ENCODE measurements around the gene ST8SIA1. TPM values are rescaled to one million over a fixed set of nuclear protein-coding genes. Genes with fewer than 3 reads are reported as not detected.

ST8SIA1 gene
- total and polyA plus RNA-seq, 2 of the 8 experiments (the other 6 are each of a cell fraction or from before 2014, with no cell fraction given), result 1.9 to 4.4 TPM

- FAIRE-seq, result no peak
- TF ChIP-seq ASH2L (IDR thresholded peaks at IDR 0.05; ENCODE audit: low read length) (no peak), SRF (IDR thresholded peaks at IDR 0.05; ENCODE audit: low read depth, low read length) (no peak), NRF1 (IDR thresholded peaks at IDR 0.05; ENCODE audit: low read depth, low read length) (no peak), NANOG (IDR thresholded peaks at IDR 0.05; ENCODE audit: insufficient read depth, low read depth, low read length, poor library complexity, severe bottlenecking) (no peak)
These were observed 77.9 kb downstream of the ST8SIA1 start for GRCh38 chr12:22256605-22257004.

More at GRCh38 chr12:22256605-22257004, 77.9 kb downstream of the ST8SIA1 start:
- DNase-seq (ENCODE audit: low read depth in 1 of 2, low spot score in 2 of 2), result no peak
- no peak overlapping the region for H2BK5ac ChIP-seq (ENCODE audit: low read depth, low read length)
- H3K27me3 ChIP-seq (replicated peaks in 1 of 4; ENCODE audit: control insufficient read depth in 3 of 4, extremely low read depth in 1 of 4, insufficient read depth in 3 of 4, low read length in 3 of 4), result no peaks in the 10 kb centered on the region
- no peaks in the 10 kb centered on the region for H4K20me1 ChIP-seq (replicated peaks in 1 of 2; ENCODE audit: control insufficient read depth in 1 of 2, insufficient read depth in 2 of 2, low read length in 2 of 2)
- no peaks in the 10 kb centered on the region for H3K23me2 ChIP-seq (ENCODE audit: low read depth, low read length)
- no peak overlapping the region for H3K14ac ChIP-seq (ENCODE audit: insufficient read length)
- H3K18ac ChIP-seq (ENCODE audit: extremely low read depth, low read length), result no peak overlapping the region
- ChIA-PET POLR2A (ENCODE audit: partially characterized antibody) (no interaction called here), CTCF (ENCODE audit: partially characterized antibody) (interaction anchor here (0.6 to 1.2 kb wide), 4 partner anchors 24 to 175 kb away, joined by 3 to 5 read pairs (median 4); no protein-coding TSS in a partner anchor)
- H3K4me1 ChIP-seq (replicated peaks in 1 of 4; ENCODE audit: control insufficient read depth in 3 of 4, insufficient read depth in 4 of 4, low read length in 3 of 4), result peaks cover 0 to 6% (median 2%) of the 10 kb centered on the region in 4 experiments; a peak in 2 of 7 replicates
- H3K36me3 ChIP-seq (ENCODE audit: control insufficient read depth in 2 of 4, insufficient read depth in 4 of 4, low read length in 3 of 4), result no peaks in the 10 kb centered on the region
- no peak overlapping the region for H3K27ac ChIP-seq (ENCODE audit: low read depth, low read length)
- H2AFZ ChIP-seq (ENCODE audit: low read length), result no peak overlapping the region
- H2AK5ac ChIP-seq (ENCODE audit: low read depth, low read length), result no peak overlapping the region
- H3K79me2 ChIP-seq (ENCODE audit: control insufficient read depth in 1 of 2, insufficient read depth in 2 of 2, low read length in 2 of 2), result no peaks in the 10 kb centered on the region
- no peak overlapping the region for H2BK120ac ChIP-seq (replicated peaks; ENCODE audit: low read depth, low read length)
- H3K9ac ChIP-seq (replicated peaks in 1 of 4; ENCODE audit: extremely low read depth in 1 of 4, low read depth in 3 of 4, low read length in 3 of 4), result no peak overlapping the region
- H3K9me3 ChIP-seq (ENCODE audit: insufficient read depth in 2 of 2, low read depth in 1 of 2, low read length in 1 of 2), result no peaks in the 10 kb centered on the region
- no peak overlapping the region for H3K4ac ChIP-seq (replicated peaks; ENCODE audit: insufficient read length, low read depth, low read length)
- no peak overlapping the region for H4K91ac ChIP-seq (replicated peaks; ENCODE audit: insufficient read length, low read length)
- no peak overlapping the region for H3K4me2 ChIP-seq (ENCODE audit: insufficient read depth in 1 of 2, low read depth in 2 of 2, low read length in 2 of 2)
- no peak overlapping the region for H3K4me3 ChIP-seq (ENCODE audit: extremely low read depth in 1 of 4, insufficient read depth in 2 of 4, low read depth in 3 of 4, low read length in 4 of 4)
- H3K56ac ChIP-seq (replicated peaks; ENCODE audit: insufficient read length, low read depth, low read length), result no peak overlapping the region
- no peak overlapping the region for H3K23ac ChIP-seq (ENCODE audit: insufficient read length)
- H2BK15ac ChIP-seq (ENCODE audit: low read length), result no peak overlapping the region
- H2BK12ac ChIP-seq (ENCODE audit: low read depth, low read length), result no peak overlapping the region
- 79% methylated on average over 1 of the region's 1 CpG; no CpG with 5 or more reads in 1 of the 2 experiments for WGBS, 2 experiments (ENCODE audit: extremely low coverage in 1 of 2, insufficient coverage in 1 of 2, insufficient read length in 1 of 2, insufficient replicate concordance in 2 of 2, low coverage in 1 of 2, low lambda C conversion rate in 2 of 2, missing lambda C conversion rate in 1 of 2)
- no peak overlapping the region for H2BK20ac ChIP-seq (ENCODE audit: low read length)
- H3K79me1 ChIP-seq (ENCODE audit: low read depth, low read length), result no peaks in the 10 kb centered on the region
- H4K8ac ChIP-seq (ENCODE audit: extremely low read depth, insufficient read depth, low read length), result no peak overlapping the region
- H4K5ac ChIP-seq (ENCODE audit: insufficient read length, low read depth, low read length), result no peak overlapping the region
